ENCODE data around the gene CBLC. TPM values are rescaled to one million over a fixed set of nuclear protein-coding genes. Genes with fewer than 3 reads are reported as not detected.

CBLC gene
- total and polyA plus RNA-seq, 10 of the 15 experiments (the other 5 are each of a cell fraction or from before 2014, with no cell fraction given), result not detected

GRCh38 chr19:44808463-44809371, 31.0 kb downstream of the CBLC start, which contains the start of gene BCAM (continued):
- TF ChIP-seq MEF2B (IDR thresholded peaks at IDR 0.05; ENCODE audit: partially characterized antibody, poor library complexity, severe bottlenecking), result no peak
- no peak for TF ChIP-seq SPI1 (IDR thresholded peaks at IDR 0.05; ENCODE audit: borderline replicate concordance, insufficient read depth, low read depth, low read length)
- TF ChIP-seq JUND (IDR thresholded peaks at IDR 0.05; ENCODE audit: low read depth, low read length), result no peak
- no peak for TF ChIP-seq JUNB (IDR thresholded peaks at IDR 0.05)

GRCh38 chr19:44809577-44810233, 32.0 kb downstream of the CBLC start:
- Histone ChIP-seq H3K4me1 (ENCODE audit: control insufficient read depth, insufficient read depth, low read length) (no peaks in the 10 kb centered on the region), H3K27ac (ENCODE audit: control insufficient read depth, insufficient read depth) (no peak overlapping the region), H3K9ac (ENCODE audit: control insufficient read depth, insufficient read depth, low read length) (no peak overlapping the region), H3K4me3 (no peak overlapping the region), H3K9me3 (replicated peaks; ENCODE audit: control insufficient read depth, insufficient read depth, low read length) (no peaks in the 10 kb centered on the region), H3K79me2 (ENCODE audit: control insufficient read depth, insufficient read depth, low read length) (no peaks in the 10 kb centered on the region), H3K4me2 (ENCODE audit: control insufficient read depth, insufficient read depth) (no peak overlapping the region), H3K27me3 (replicated peaks in 1 of 2; ENCODE audit: control insufficient read depth in 2 of 2, insufficient read depth in 2 of 2, low read length in 1 of 2) (no peaks in the 10 kb centered on the region; a peak in 2 of 4 replicates), H2AFZ (ENCODE audit: control insufficient read depth, low read depth, low read length) (no peak overlapping the region), H4K20me1 (ENCODE audit: control insufficient read depth, insufficient read depth) (no peaks in the 10 kb centered on the region), H3K36me3 (ENCODE audit: control insufficient read depth in 2 of 2, insufficient read depth in 2 of 2, low read length in 1 of 2) (no peaks in the 10 kb centered on the region)
- TF ChIP-seq SUPT20H (IDR thresholded peaks at IDR 0.05; ENCODE audit: borderline replicate concordance, control insufficient read depth, low read depth, low read length) (no peak), MAX (IDR thresholded peaks at IDR 0.05; ENCODE audit: low read depth, low read length) (no peak), RELB (IDR thresholded peaks at IDR 0.05; ENCODE audit: low read depth) (no peak), USF2 (IDR thresholded peaks at IDR 0.05; ENCODE audit: borderline replicate concordance, low read depth, low read length) (no peak), ZNF592 (IDR thresholded peaks at IDR 0.05) (no peak)
- WGBS (ENCODE audit: insufficient coverage, insufficient replicate concordance, low lambda C conversion rate, missing lambda C conversion rate), result 6% methylated on average over 6 of the region's 7 CpGs
- CTCF ChIA-PET, result interaction anchor here (3.7 kb wide), 1 partner anchor 86 kb away, joined by 16 read pairs; no protein-coding TSS in a partner anchor
- POLR2A ChIA-PET, result no interaction called here
- intact Hi-C loops (cut with micrococcal nuclease; ENCODE audit: unreplicated experiment), result no loop called here
- ATAC-seq (no peak), FAIRE-seq (no peak), DNase-seq (ENCODE audit: low read depth, low spot score) (no peak)
- SMC1A ChIA-PET (ENCODE audit: uncharacterized antibody, unreplicated experiment), result interaction anchor here (0.6 kb wide), 1 partner anchor 404 kb away, joined by 3 read pairs; no protein-coding TSS in a partner anchor
- RAD21 ChIA-PET (ENCODE audit: unreplicated experiment), result no interaction called here
- no TSS peak for BruUV-seq (replicated peaks)
- in situ Hi-C loops (cut with MboI), result no loop called here

Data from GM12878 (cell line).